Endodermal cell (in vitro differentiated cells): ENCODE data around the gene NDUFB4. TPM values are rescaled to one million over a fixed set of nuclear protein-coding genes. Genes with fewer than 3 reads are reported as not detected.

Experiments
- DNase-seq: peaks from one replicate; pipeline ENCODE4 v3.0.0-alpha.2; 2017
- H3K27ac ChIP-seq: 2 replicates; pipeline ENCODE4 v1.5.1; 2013; ENCODE audit warnings: mild to moderate bottlenecking, low read depth, low read length, moderate library complexity
- H3K27me3 ChIP-seq: 2 replicates; pipeline ENCODE4 v1.6.1; 2013; ENCODE audit warnings: mild to moderate bottlenecking, low read length, moderate library complexity; ENCODE audit not compliant: insufficient read depth, control insufficient read depth, poor library complexity, severe bottlenecking
- H3K36me3 ChIP-seq: 2 replicates; pipeline ENCODE4 v1.7.0; 2013; ENCODE audit warnings: mild to moderate bottlenecking, low read length, moderate library complexity; ENCODE audit not compliant: control insufficient read depth, insufficient read depth
- H3K4me1 ChIP-seq: one replicate; pipeline ENCODE4 v1.7.0; 2013; ENCODE audit warnings: low read length; ENCODE audit not compliant: control insufficient read depth, insufficient read depth
- H3K4me3 ChIP-seq: 2 replicates; pipeline ENCODE4 v1.5.1; 2013; ENCODE audit warnings: mild to moderate bottlenecking, low read length, moderate library complexity
- H3K9ac ChIP-seq: 2 replicates; pipeline ENCODE4 v1.6.1; 2013; ENCODE audit warnings: mild to moderate bottlenecking, low read length, moderate library complexity; ENCODE audit not compliant: poor library complexity, severe bottlenecking; ENCODE audit errors: extremely low read depth
- H3K9me3 ChIP-seq: 2 replicates; pipeline ENCODE4 v1.6.1; 2013; ENCODE audit warnings: mild to moderate bottlenecking, low read length, moderate library complexity; ENCODE audit not compliant: control insufficient read depth
- H3K27ac Mint-ChIP-seq: 2 replicates; pipeline ENCODE4 v1.8.0; 2020; ENCODE audit warnings: mixed read lengths
- H3K27me3 Mint-ChIP-seq: 2 replicates; pipeline ENCODE4 v1.8.0; 2021; ENCODE audit warnings: mild to moderate bottlenecking, mixed read lengths; ENCODE audit not compliant: insufficient read depth
- H3K36me3 Mint-ChIP-seq: 2 replicates; pipeline ENCODE4 v1.8.0; 2020; ENCODE audit warnings: low read depth, mixed read lengths
- H3K4me1 Mint-ChIP-seq: 2 replicates; pipeline ENCODE4 v1.8.0; 2020; ENCODE audit warnings: mixed read lengths
- H3K4me3 Mint-ChIP-seq: 2 replicates; pipeline ENCODE4 v1.8.0; 2020; ENCODE audit warnings: mild to moderate bottlenecking, moderate library complexity, mixed read lengths
- H3K9me3 Mint-ChIP-seq: 2 replicates; pipeline ENCODE4 v1.8.0; 2020; ENCODE audit warnings: mild to moderate bottlenecking, mixed read lengths
- WGBS, 2 experiments: methylation state at CpG; one replicate each; pipeline versions ENCODE4 v1.1.5 to v1.1.7; 2013; ENCODE audit warnings: missing lambda C conversion rate in 2 of 2, mixed read lengths in 1 of 2; ENCODE audit not compliant: insufficient coverage in 1 of 2, insufficient read length in 1 of 2; 5-methylcytosine and 5-hydroxymethylcytosine counted together
- total RNA-seq, 2 donors: library from RNA; stranded (reverse); fragmentation: NEBNext Ultra II Directional in 1 of 2; extraction: Animal tissue kit (Norgen Biotek cat#: 25700) in 1 of 2; gene quantifications; 2 replicates in 1 of 2; 3 replicates in 1 of 2; pipeline ENCODE4 v1.2.1, GENCODE V29; 2021
- TF ChIP-seq, protein P1 (sequence below): fragments of 200-600 bp; sonication (generic); conservative IDR thresholded peaks from 2 replicates; pipeline ENCODE4 v1.5.0; 2021; ENCODE audit warnings: antibody characterized with exemption, mild to moderate bottlenecking

The NDUFB4 gene
- total RNA-seq, 2 donors from 2014 or later: 144 to 181 TPM

DNA sequence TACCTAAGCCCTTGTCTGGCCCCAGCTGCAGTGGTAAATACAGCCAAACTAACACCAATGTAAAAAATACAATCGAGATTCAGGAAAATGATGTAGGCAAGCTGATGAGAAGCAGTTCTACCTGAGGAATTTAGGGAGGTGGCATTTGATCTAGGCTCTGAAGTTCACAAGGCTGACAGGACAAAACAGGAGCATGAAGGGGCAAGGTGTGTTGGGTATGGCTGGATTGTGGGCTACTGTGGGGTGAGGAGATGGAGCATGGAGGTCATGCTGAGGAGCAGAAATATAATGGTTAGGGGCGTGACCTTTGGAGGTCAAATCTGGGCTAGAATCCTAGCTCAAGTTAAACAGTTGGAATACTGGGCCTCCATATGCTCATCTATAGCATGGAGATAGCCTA lies 6.5 kb downstream of the NDUFB4 start:
- peaks cover 22% of the 10 kb centered on the region for H3K4me1 Mint-ChIP-seq
- H3K9ac ChIP-seq: no peak overlapping the region
- WGBS, 2 experiments: 86 to 90% methylated on average over 1 to 2 of the region's 2 CpGs
- TF ChIP-seq, protein P1, sequence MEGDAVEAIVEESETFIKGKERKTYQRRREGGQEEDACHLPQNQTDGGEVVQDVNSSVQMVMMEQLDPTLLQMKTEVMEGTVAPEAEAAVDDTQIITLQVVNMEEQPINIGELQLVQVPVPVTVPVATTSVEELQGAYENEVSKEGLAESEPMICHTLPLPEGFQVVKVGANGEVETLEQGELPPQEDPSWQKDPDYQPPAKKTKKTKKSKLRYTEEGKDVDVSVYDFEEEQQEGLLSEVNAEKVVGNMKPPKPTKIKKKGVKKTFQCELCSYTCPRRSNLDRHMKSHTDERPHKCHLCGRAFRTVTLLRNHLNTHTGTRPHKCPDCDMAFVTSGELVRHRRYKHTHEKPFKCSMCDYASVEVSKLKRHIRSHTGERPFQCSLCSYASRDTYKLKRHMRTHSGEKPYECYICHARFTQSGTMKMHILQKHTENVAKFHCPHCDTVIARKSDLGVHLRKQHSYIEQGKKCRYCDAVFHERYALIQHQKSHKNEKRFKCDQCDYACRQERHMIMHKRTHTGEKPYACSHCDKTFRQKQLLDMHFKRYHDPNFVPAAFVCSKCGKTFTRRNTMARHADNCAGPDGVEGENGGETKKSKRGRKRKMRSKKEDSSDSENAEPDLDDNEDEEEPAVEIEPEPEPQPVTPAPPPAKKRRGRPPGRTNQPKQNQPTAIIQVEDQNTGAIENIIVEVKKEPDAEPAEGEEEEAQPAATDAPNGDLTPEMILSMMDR: no peak
- peaks cover 48% of the 10 kb centered on the region for H3K36me3 ChIP-seq
- no peak overlapping the region for H3K4me3 Mint-ChIP-seq
- H3K27me3 ChIP-seq: no peaks in the 10 kb centered on the region
- no peaks in the 10 kb centered on the region for H3K9me3 Mint-ChIP-seq
- no peaks in the 10 kb centered on the region for H3K27me3 Mint-ChIP-seq
- H3K9me3 ChIP-seq: peaks cover 7% of the 10 kb centered on the region
- peaks cover 10% of the 10 kb centered on the region for H3K4me1 ChIP-seq
- H3K27ac Mint-ChIP-seq: no peak overlapping the region
- H3K4me3 ChIP-seq: no peak overlapping the region
- DNase-seq: no peak
- peaks cover 19% of the 10 kb centered on the region for H3K36me3 Mint-ChIP-seq
- no peak overlapping the region for H3K27ac ChIP-seq

GRCh38 chr3:120604382-120604781 lies 8.2 kb downstream of the NDUFB4 start:
- H3K4me3 ChIP-seq: no peak overlapping the region
- H3K27ac ChIP-seq: no peak overlapping the region
- Mint-ChIP-seq H3K9me3 (peaks cover under 1% of the 10 kb centered on the region), H3K27ac (no peak overlapping the region), H3K36me3 (peaks cover 19% of the 10 kb centered on the region), H3K27me3 (no peaks in the 10 kb centered on the region), H3K4me3 (no peak overlapping the region), H3K4me1 (peaks cover 22% of the 10 kb centered on the region)
- H3K4me1 ChIP-seq: peaks cover 10% of the 10 kb centered on the region
- TF ChIP-seq, protein P1: no peak
- peaks cover 31% of the 10 kb centered on the region for H3K36me3 ChIP-seq
- no peak overlapping the region for H3K9ac ChIP-seq
- H3K9me3 ChIP-seq: peaks cover 5% of the 10 kb centered on the region
- no peaks in the 10 kb centered on the region for H3K27me3 ChIP-seq
- DNase-seq: no peak

DNA sequence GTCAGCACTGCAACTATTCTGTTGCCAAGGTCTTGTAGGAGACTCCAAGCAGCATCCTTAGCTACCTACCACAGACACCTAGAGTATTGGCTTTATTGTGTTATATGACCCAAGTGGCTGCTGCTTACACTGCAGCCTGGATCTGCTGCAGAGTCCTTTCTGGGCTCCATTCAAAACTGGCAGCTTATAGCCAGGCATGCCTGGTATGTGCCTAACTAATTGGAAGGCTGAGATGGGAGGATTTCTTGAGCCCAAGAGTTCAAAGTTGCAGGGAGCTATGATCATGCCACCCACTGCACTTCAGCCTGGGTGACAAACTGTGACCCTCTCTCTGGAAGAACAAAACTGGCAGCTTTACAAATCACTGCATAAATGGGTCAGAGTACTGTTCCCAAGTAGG lies 8.6 kb downstream of the NDUFB4 start:
- Mint-ChIP-seq H3K27me3 (no peaks in the 10 kb centered on the region), H3K27ac (peak overlapping the region; percentile 86), H3K36me3 (peaks cover 19% of the 10 kb centered on the region), H3K4me3 (no peak overlapping the region), H3K9me3 (peaks cover 5% of the 10 kb centered on the region), H3K4me1 (peaks cover 22% of the 10 kb centered on the region)
- DNase-seq: peak; percentile 59
- Histone ChIP-seq H3K4me3 (peak overlapping the region; percentile 17), H3K4me1 (peaks cover 10% of the 10 kb centered on the region), H3K27ac (no peak overlapping the region), H3K36me3 (peaks cover 27% of the 10 kb centered on the region), H3K9ac (peak overlapping the region; percentile 35), H3K9me3 (peaks cover under 1% of the 10 kb centered on the region), H3K27me3 (no peaks in the 10 kb centered on the region)
- TF ChIP-seq, protein P1: peak; percentile 27
